ENCODE data around the gene COPE.
A peak's percentile ranks its signal among the peaks of the same experiment; 100 is the strongest.
"Not testable (repeated sequence)": the region's sequence is repeated elsewhere in the genome, so short reads cannot be mapped to it uniquely, and the experiment has no call there.

COPE gene

DNA sequence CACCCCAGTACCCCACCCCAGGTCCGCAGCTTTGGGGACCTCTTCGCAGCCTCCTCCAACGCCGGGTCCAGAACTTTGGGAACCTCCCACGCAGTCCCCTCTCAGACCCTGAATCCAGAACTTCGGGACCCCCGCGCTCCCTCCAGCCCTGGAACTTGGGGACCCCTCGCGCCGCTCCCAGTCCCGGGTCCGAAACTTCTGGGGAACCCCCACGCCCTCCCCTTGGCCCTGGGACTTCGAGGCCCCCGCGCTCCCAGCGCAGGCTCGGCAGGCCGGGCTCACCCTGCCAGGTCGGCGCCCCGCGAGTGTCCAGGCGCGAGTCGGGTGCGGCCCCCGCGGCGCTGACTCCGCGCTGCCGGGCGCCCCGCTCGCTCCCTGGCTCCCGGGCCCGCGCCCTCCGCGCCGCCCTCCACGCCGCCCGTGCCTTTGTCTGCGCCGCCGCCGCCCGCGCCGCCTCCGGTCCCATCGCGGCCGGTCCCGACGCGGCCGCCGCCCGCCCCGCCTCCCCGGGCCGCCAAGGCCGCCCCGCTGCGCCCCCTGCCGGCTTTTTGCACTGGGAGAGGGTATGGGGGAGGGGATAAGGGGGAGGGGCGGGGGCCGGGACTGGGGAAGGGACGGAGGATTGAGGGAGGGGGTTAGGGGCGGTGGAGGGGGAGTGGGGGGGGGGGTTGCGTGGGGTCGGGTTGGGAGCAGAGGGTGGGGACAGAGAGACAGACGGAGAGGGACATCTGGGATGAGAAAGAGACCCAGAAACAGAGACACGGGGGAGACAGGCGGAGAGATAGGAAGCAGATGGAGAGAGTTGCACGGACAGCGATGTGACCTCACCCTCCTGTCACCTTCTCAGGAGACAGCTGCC, 21.8 kb upstream of the COPE start, which contains the start of gene HOMER3:
Gene HOMER3 (minus strand): TSS at position 449 of the 859 bp plus-strand sequence. CDS start 2,235 bp downstream, outside the sequence.
- DNase-seq (ENCODE audit: low spot score): peak; percentile 85

DNA sequence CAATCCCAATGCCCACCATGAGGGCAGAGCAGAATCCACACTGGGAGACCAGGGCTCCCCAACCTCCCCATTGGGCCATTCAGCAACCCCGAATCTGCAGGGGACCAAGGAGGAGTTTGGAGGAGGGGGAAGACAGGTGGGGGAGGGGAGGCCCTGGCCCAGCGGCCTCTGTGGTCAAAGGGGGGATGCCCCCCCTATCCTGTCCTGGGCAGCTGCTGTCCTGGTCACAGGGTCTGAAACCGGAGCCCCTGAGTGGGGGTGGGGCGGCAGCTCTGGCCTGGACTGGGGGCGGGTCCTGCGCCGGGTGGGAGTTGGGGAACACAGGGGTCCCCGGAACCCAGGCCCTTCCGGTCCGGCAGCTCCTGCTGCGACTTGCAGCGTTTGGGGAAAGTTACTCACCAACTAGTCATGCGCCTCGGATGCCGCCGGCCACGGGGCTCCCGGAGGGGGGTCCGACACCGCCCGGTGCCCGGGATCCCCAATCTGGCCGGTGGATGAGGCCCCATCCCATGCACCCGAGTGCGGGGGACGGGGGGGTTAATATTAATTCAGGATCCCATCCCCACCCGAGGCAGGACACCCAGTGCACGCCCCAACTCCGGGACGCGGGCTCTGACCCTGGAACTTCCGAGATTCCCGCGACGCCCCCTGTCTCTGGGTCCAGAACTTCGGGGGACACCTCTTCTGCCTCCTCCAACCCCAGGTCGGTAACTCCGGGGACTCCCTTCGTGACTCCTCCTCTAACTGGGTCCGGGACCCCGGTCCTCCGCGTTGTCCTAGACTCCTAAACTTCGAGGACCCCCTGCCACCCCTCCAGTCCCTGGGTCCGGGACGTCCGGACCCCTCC, 21.0 kb upstream of the COPE start:
- DNase-seq (ENCODE audit: low spot score): no peak

DNA sequence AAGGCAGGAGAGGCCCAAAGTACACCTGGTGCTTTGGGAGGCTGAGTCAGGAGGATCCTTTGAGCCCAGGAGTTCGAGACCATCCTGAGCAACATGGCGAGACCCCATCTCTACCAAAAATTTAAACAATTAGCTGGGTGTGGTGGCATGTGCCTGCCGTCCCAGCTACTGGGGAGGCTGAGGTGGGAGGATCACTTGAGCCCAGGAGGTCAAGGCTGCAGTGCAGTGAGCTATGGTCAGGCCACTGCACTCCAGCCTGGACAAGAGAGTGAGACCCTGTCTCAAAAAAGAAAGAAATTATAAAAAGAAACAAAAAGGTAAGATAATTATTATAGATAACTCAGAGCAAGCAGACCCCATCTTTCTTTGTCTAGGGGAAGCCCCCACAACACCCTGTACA, 20.0 kb upstream of the COPE start:
- no peak for DNase-seq (ENCODE audit: low spot score)

DNA sequence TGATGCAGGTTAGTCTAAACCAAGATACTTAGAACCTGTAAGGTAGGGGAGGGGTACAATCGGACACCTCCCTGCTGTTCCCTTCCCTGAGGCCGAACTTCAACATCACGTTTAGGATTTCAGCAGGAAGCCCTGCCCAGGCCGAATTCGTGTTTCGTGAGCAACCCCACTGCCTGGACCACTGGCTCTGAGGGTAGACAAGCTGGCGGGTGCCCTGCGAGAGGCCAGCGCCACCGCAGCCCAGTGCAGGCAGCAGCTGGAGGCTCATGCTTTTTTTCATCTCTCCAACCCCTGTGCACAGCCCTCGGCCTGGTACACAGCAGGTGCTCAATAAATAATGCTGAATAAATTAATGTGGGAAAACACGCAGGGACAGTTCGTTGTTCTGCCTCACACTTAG, 14.1 kb upstream of the COPE start:
- no peak for DNase-seq (ENCODE audit: low spot score)

DNA sequence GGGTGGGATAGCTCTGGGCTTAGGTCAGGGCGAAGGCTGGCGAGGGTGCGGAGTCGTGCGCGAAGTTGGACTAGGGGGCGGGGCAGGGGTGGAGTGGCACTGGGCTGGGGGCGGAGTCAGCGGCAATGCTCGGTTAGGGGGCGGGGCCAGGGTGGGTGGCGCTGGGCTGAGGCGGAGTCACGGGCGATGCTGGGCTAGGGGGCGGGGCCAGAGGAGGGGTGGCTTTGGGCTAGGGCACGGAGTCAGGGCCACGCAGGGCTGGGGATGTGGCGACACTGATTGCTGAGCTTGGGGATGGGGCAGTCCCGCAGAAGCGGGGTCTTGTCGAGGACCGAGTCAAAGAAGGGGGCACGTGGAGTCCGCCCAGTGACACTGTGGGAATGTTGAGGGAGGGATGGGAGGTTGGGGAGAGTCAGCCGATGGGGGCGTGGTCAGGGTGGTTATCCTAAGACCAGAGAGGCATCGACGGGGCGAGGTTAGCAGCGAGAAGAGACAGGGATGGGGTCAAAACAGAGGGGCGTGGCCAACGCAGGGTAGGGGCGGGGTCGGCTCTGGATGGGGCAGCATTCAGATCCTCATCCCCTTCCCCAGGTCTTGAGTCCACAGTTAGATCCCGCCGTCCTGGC, 13.1 kb upstream of the COPE start:
- DNase-seq (ENCODE audit: low spot score): peak; percentile 88

DNA sequence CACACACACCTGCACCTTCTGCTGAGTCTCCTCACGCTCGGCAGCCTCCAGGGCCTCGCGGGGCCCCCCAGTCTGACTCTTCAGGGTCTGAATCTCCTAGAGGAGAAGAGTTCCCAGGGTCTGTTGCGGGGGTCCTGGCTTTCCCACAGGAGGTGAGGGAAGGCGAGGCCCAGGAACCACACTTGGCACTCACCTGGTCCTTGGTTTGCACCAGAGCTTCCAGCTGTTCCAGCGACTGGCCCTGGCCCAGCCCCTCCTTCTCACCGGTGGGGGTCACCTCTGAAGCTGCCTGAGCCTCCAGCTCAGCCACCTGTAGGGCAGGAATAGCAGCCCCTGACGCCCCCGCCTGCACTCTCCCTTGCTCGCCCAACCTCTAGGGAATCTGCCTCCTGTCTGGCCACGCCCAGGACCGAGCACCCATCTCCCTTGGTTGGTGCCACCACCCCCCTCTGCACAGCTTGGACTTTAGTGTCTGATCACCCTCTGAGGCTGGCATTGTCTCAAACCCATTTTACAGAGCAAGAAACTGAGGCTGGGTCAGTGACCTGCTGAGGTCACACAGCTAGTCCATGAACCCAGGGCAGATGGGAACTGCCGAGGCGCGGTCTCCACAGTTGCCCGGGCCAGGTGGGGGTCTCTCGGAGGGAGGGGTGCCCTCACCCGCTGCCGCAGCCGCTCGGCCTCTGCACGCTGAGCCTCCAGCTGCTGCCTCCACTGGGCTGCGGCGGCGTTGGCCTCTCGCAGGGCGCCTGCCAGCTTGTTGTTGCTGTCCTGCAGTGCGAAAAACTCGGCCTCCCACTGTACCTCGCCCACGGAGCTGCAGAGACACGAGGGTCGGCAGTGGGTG, 12.4 kb upstream of the COPE start:
- no peak for DNase-seq (ENCODE audit: low spot score)

DNA sequence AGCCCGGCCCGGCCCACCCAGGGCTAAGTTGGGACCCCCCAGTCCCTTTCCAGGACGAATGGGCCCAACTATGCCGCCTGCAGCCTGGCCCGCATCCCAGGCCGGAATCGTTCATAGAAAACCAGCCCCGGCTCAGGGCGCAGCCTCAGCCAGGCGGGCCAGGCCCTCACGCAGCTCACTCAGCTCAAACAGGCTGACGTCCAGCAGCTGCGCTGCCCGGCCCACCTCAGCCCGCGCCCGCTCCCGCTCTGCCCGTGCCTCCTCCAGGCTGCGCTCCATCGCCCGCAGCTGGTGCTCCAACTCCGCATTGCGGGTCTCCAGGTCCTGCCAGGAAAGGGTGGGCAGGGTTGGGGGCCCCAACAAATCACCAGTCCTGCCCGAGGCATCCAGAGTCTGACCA, 10.1 kb upstream of the COPE start:
- DNase-seq (ENCODE audit: low spot score): no peak

DNA sequence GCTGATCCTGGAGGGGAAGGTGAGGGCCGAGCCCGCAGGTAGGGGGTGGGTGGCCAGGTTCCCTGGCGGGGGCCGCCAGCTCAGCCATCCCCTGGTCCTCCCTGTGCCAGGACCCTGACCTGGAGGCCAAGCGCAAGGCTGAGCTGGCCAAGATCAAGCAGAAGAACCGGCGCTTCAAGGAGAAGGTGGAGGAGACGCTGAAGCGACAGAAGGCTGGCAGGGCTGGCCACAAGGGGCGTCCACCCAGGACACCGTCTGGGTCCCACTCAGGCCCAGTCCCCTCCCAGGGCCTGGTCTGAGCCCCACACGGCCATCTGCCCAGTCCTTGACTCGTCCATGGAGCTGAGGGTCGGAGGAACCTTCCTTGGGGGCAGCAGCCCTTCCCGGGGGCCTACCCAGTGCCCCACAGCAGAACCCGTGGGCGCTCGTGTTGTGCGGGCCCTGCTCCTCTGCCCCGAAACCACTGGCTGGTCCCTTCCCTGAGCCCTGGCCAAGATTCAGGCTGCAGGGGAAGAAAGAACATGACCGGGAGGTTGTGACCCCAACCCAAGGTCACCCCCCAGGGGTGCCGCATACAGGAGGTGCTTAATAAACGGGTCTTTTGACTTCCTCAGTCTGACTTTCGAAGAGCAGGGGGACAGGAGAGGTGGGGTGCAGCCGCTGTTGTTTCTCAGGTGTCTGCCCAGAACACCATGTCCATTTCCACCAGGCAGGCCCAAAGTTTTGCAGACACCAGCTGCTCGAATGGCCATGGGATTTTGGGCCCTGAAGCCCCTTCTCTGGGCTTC, 9.0 kb upstream of the COPE start:
- DNase-seq (ENCODE audit: low spot score): no peak

DNA sequence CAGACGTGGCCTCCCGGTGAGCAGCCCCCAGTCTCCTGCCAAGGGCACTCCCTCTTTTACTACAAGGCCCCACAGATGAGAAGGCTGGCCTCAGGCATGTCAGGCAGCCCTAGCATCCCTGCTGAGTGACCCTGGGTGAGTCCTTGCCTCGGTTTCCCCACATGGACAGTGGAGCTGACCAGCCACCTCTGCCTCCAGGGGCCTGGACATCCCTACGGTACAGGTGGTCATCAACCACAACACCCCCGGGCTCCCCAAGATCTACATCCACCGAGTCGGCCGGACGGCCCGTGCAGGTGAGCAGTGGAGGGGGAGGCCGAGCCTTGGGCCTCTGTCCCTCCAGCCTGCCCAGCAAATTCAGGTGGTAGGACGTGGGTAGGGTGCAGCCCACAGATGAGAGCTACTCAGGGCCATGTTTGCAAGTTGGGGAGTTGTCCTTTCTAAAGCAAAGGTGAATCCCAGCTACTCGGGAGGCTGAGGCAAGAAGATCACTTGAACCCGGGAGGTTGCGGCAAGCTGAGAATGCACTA, 5.6 kb upstream of the COPE start:
- no peak for DNase-seq (ENCODE audit: low spot score)

DNA sequence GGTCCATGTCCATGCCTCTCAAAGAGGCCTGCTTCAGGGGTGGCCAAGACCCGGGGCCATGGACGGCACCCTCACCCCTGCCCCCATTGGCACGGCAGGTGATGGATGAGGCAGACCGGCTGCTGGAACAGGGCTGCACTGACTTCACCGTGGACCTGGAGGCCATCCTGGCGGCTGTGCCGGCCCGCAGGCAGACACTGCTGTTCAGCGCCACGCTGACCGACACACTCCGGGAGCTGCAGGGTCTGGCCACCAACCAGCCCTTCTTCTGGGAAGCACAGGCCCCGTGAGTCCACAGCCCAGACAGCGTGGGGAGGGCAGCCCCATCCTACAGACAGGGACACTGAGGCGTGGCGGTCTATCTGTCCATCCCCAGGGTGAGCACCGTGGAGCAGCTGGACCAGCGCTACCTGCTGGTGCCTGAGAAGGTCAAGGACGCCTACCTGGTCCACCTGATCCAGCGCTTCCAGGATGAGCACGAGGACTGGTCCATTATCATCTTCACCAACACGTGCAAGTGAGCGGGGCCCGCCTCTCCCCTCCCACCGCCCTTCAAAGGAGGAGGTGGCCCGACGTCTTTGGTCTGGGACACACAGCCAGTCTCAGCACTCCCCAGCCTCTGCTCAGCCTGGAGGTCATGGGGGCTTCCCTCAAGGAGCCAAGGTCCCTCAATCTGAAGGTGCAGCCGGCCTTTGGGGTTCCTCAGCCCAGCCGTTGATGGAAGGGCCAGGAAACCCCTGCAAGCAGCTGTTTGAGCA, 3.2 kb upstream of the COPE start:
- DNase-seq (ENCODE audit: low spot score): no peak

DNA sequence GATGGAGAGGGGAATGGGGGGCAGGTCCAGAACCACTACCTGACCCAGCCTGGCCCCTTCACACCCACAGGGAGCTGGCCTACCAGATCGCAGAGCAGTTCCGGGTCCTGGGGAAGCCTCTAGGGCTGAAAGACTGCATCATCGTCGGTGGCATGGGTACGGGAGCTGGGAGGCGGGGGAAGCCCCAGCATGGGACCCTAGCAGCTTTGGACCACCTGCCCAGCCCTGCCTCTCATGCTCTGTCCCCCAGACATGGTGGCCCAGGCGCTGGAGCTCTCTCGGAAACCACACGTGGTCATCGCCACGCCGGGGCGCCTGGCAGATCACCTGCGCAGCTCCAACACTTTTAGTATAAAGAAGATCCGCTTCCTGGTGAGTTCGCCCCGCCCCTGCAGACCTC, 2.4 kb upstream of the COPE start:
- DNase-seq (ENCODE audit: low spot score): no peak

DNA sequence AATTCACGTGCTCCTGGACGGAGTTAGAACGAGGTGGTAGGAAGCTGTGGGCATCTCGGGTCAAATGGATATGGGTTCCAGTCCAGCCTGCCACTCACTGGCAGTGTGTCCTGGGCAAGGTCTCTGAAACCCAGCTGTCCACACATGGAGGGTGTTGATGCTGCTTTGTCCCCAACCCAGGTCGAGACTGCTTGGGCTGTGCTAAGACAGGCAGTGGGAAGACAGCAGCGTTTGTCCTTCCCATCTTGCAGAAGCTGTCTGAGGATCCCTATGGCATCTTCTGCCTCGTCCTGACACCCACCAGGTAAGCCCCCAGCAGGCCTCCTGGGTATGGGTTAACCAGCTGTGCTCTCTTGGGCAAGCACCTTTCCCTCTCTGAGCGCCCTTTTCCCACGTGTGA, 1.2 kb upstream of the COPE start:
- no peak for DNase-seq (ENCODE audit: low spot score)

DNA sequence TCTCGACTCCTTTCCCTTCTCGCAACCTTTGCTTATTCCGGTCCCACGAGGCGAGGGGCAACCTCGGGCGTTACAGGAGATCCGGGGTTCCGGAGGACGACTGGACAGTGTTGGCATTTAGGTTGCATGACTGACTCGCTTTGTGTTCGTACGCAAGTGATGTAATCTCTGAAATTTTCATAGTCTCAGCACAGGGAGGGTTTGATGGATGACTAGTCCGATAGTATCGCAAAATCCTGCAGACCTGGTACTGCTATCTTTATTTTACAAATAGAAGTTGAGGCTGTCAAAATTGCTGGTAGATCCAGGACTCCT, 670 bp upstream of the COPE start:
- DNase-seq (ENCODE audit: low spot score): no peak

DNA sequence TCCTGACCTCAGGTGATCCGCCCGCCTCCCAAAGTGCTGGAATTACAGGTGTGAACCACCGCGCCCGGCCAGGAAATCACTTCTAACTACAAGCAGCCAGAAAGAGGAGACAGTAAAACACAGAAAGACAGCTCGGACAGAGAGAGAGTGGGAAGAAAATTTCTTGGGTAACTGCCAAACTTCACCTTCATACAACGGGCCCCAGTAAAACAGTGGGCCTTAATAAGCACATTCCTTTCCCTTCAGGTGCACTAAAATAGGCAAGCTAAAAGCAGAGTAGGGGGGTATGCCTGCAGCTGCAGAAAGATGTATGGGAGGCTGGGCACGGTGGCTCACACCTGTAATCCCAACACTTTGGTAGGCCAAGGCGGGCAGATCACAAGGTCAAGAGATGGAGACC, 1.6 kb downstream of the COPE start:
- not testable (repeated sequence) for DNase-seq (ENCODE audit: low spot score)

DNA sequence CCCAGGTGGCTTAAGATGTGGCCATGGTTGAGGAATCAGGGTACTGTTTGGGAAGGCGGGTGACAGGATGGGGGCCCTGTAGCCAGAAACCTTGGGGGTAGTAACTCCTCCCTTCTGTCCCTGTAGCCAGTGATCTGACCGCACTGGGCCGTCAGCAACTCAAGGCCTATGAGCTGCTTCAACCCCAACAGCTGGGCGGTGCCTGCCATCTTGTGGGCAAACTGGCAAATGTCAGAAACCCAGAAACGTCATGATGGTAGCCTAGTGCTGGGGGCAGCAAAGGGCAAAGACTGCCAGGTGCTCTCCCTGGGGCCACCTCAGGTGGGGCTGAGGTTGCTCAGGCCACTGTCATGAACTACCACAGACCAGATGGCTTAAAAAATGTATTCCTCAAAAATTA, 3.5 kb downstream of the COPE start:
- DNase-seq (ENCODE audit: low spot score): no peak

DNA sequence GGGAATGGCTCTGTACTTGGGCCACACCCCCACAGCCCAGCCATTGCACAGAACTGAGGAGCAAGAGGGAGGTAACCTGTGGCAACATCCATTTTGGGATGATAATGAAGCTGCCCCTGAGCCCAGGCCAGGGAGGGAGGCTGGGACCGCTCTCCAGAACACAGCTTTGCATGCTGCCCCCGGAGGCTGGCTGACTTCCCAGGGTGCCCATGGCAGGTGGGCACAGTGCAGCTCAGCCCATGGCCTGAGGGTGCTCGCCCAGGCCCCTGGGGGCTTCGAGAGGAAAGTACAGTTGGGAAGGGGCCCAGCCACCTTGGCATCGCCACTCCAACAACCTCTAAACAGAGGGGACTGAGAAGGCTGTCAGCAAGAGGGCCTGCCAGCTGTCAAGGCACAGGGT, 5.7 kb downstream of the COPE start:
- DNase-seq (ENCODE audit: low spot score): no peak

DNA sequence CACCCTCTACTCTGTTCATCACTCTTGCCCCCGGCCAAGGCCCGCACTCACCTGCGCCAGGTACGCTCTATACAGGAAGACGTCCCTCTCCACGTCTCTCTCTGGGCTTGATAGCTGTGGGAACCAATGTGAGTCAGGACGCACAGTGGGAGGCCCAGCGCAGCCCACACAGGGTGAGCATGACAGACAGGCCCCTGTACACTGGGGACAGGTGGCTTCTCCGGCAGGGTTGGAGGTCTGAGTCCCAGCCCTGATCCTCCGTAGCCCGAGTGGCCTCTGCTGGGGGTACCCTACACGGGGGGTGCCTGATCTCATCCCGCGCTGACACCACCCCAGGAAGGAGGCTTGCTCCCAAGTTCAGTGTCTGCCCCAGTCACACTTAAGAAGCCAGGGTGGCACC, 6.3 kb downstream of the COPE start:
- no peak for DNase-seq (ENCODE audit: low spot score)

DNA sequence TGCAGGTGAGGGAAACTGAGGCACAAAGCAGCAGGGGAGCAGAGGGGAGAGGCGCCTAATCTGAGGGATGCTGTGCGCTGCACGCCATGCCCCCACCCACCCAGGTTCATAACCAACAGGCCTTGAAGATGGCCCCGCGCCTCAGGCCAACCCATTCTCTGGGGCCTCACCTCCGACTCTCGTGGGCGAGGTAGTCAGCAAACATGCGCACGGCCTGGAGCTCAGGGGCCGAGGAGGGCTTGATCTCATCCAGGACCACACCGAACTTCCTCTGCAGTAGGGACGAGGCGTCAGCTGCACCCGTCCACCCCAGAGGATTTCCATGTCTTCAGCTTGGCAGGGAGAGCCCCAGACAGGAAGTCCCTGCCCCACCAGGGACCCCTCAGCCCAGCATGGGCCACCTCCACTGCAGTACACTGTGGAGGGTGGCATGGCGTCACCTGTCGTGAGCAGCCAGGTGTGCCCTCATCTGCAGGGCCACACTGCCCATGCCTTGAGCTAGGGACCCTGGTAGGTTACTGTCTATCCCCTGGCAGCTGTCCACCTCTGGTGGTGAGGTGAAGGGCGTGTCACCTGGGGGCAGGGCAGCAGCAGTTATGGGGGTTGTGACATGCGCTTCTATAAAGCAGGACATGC, 8.3 kb downstream of the COPE start:
- no peak for DNase-seq (ENCODE audit: low spot score)

DNA sequence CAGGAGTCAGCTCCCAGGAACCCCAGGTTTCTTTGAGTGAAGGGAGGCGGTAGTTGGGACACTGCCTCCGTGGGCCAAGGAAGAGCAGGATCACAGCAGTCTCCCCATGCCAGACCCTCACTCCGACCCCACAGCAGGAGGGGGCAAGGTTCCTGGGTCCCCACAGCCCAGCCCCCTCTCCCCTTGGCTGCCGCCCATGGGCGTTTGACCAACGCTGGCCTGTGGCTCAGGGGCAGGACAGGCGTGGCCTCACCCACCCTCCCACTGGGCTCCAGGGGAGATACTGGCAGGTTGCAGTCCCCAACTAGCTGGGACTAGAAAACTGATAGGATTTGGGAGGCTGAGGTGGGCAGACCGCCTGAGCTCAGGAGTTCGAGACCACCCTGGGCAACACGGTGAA, 9.2 kb downstream of the COPE start:
- DNase-seq (ENCODE audit: low spot score): no peak
